Fibroblast of skin of left biceps (primary cell): ENCODE measurements around the gene ANKRD40CL.
"Not testable (repeated sequence)": the region's sequence is repeated elsewhere in the genome, so short reads cannot be mapped to it uniquely, and the experiment has no call there.

ENCODE experiments used
- DNase-seq, 2 experiments: peaks; one replicate each; pipeline ENCODE4 v3.0.0-alpha.2; 2013; ENCODE audit warnings: low read depth in 2 of 2

The ANKRD40CL gene

GRCh38 chr17:50767446-50767845 is at the start of gene ANKRD40CL:
Gene ANKRD40CL (minus strand): TSS chr17:50767518. CDS start chr17:50766913, 605 bp downstream.
- no peak for DNase-seq

GRCh38 chr17:50816271-50816670 is 49.0 kb upstream of the ANKRD40CL start:
- no peak for DNase-seq

- no peak for DNase-seq
Measured at GRCh38 chr17:50815400-50815799, 48.1 kb upstream of the ANKRD40CL start.

- no peak for DNase-seq
Measured at GRCh38 chr17:50813583-50813982, 46.3 kb upstream of the ANKRD40CL start.

- DNase-seq: no peak
Measured at GRCh38 chr17:50808888-50809287, 41.6 kb upstream of the ANKRD40CL start.

GRCh38 chr17:50808413-50808812 is 41.1 kb upstream of the ANKRD40CL start:
- DNase-seq: no peak

GRCh38 chr17:50807675-50808074 is 40.4 kb upstream of the ANKRD40CL start:
- DNase-seq: no peak

- no peak for DNase-seq
Measured at GRCh38 chr17:50807009-50807408, 39.7 kb upstream of the ANKRD40CL start.

GRCh38 chr17:50806141-50806643 is 38.9 kb upstream of the ANKRD40CL start:
- no peak for DNase-seq

- DNase-seq: no peak
Measured at GRCh38 chr17:50805486-50805885, 38.2 kb upstream of the ANKRD40CL start.

- not testable (repeated sequence) for DNase-seq
Measured at GRCh38 chr17:50804749-50805475, 37.6 kb upstream of the ANKRD40CL start.

GRCh38 chr17:50803676-50804075 is 36.4 kb upstream of the ANKRD40CL start:
- DNase-seq: no peak

GRCh38 chr17:50802609-50803571 is 35.6 kb upstream of the ANKRD40CL start:
- no peak for DNase-seq

- no peak for DNase-seq
Measured at GRCh38 chr17:50800196-50800700, 32.9 kb upstream of the ANKRD40CL start.

- no peak for DNase-seq
Measured at GRCh38 chr17:50799582-50799981, 32.3 kb upstream of the ANKRD40CL start.

GRCh38 chr17:50798424-50799288 is 31.3 kb upstream of the ANKRD40CL start:
- DNase-seq: no peak

GRCh38 chr17:50797135-50797810 is 30.0 kb upstream of the ANKRD40CL start:
- no peak for DNase-seq

GRCh38 chr17:50794361-50794760 is 27.0 kb upstream of the ANKRD40CL start:
- no peak for DNase-seq

- no peak for DNase-seq
Measured at GRCh38 chr17:50793007-50793406, 25.7 kb upstream of the ANKRD40CL start.

GRCh38 chr17:50792132-50792531 is 24.8 kb upstream of the ANKRD40CL start:
- no peak for DNase-seq

GRCh38 chr17:50790618-50791017 is 23.3 kb upstream of the ANKRD40CL start:
- no peak for DNase-seq
